Smooth muscle cell (in vitro differentiated cells): ENCODE measurements around the gene PALM3. TPM values are rescaled to one million over a fixed set of nuclear protein-coding genes. Genes with fewer than 3 reads are reported as not detected.

Experiments
- DNase-seq: peaks from one replicate; lab custom pipeline; 2025; ENCODE audit not compliant: unreplicated experiment; lab: John Stamatoyannopoulos, UW
- H2AFZ ChIP-seq: fragments of 200-600 bp; sonication (generic); 2 replicates; pipeline ENCODE4 v1.6.0; 2016; ENCODE audit warnings: antibody characterized with exemption, low read depth, mild to moderate bottlenecking
- H3F3A ChIP-seq: fragments of 200-600 bp; sonication (generic); 2 replicates; pipeline ENCODE4 v1.6.0; 2017; ENCODE audit warnings: antibody characterized with exemption, low read depth
- H3K27ac ChIP-seq: fragments of 200-600 bp; sonication (generic); 2 replicates; pipeline ENCODE4 v1.5.1; 2016; ENCODE audit warnings: low read depth, mild to moderate bottlenecking
- H3K27me3 ChIP-seq: fragments of 200-600 bp; sonication (generic); 2 replicates; pipeline ENCODE4 v1.6.1; 2016; ENCODE audit warnings: low read depth, mild to moderate bottlenecking
- H3K36me3 ChIP-seq: fragments of 200-600 bp; sonication (generic); 2 replicates; pipeline ENCODE4 v1.5.1; 2016; ENCODE audit warnings: low read depth
- H3K4me1 ChIP-seq: fragments of 200-600 bp; sonication (generic); 2 replicates; pipeline ENCODE4 v1.5.1; 2016; ENCODE audit warnings: low read depth
- H3K4me2 ChIP-seq: fragments of 200-600 bp; sonication (generic); 2 replicates; pipeline ENCODE4 v1.6.0; 2016; ENCODE audit warnings: mild to moderate bottlenecking
- H3K4me3 ChIP-seq: fragments of 200-600 bp; sonication (generic); 2 replicates; pipeline ENCODE4 v1.5.1; 2016; ENCODE audit warnings: mild to moderate bottlenecking
- H3K79me2 ChIP-seq: fragments of 200-600 bp; sonication (generic); 2 replicates; pipeline ENCODE4 v1.6.0; 2016; ENCODE audit warnings: low read depth, mild to moderate bottlenecking
- H3K9ac ChIP-seq: fragments of 200-600 bp; sonication (generic); 2 replicates; pipeline ENCODE4 v1.6.0; 2016; ENCODE audit warnings: low read depth
- H3K9me3 ChIP-seq: fragments of 200-600 bp; sonication (generic); replicated peaks from 2 replicates; pipeline ENCODE4 v1.5.1; 2016; ENCODE audit warnings: low read depth
- H4K20me1 ChIP-seq: fragments of 200-600 bp; sonication (generic); 2 replicates; pipeline ENCODE4 v1.6.0; 2016; ENCODE audit warnings: low read depth
- CTCF ChIP-seq: fragments of 200-600 bp; sonication (generic); IDR thresholded peaks from 2 replicates; pipeline ENCODE4 v1.5.1; 2017; ENCODE audit warnings: borderline replicate concordance, mild to moderate bottlenecking, antibody characterized with exemption; ENCODE audit not compliant: insufficient read depth, poor library complexity, severe bottlenecking
- WGBS: methylation state at CpG from one replicate; pipeline ENCODE4 v1.1.7; 2016; ENCODE audit warnings: low lambda C conversion rate; 5-methylcytosine and 5-hydroxymethylcytosine counted together
- polyA plus RNA-seq: library from polyadenylated mRNA; unstranded; fragments of >200 nt; fragmentation: Nextera tagmentation; extraction: Ambion mirVana; gene quantifications from 2 replicates; pipeline ENCODE4 v1.2.1, GENCODE V29; 2016
- total RNA-seq: library from RNA; depleted of rRNA; stranded (reverse); fragments of >200 nt; gene quantifications from 2 replicates; pipeline ENCODE4 v1.2.3, GENCODE V29; 2014

The PALM3 gene
- total RNA-seq (1.6 TPM in 1 of 2 replicates, not detected in the other), polyA plus RNA-seq (0.55 and 1.4 TPM in 2 replicates)

- no peaks in the 10 kb centered on the region for H3F3A ChIP-seq
- no peaks in the 10 kb centered on the region for H3K9me3 ChIP-seq
- WGBS = 77% methylated on average over 18 of the region's 19 CpGs
- no peaks in the 10 kb centered on the region for H3K4me1 ChIP-seq
- no peak within 1 kb of the TSS for H3K4me3 ChIP-seq
- no peak within 1 kb of the TSS for H3K27ac ChIP-seq
- H2AFZ ChIP-seq = no peak within 1 kb of the TSS
- no peaks in the 10 kb centered on the region for H3K79me2 ChIP-seq
- no peak within 1 kb of the TSS for H3K4me2 ChIP-seq
- H3K27me3 ChIP-seq = peaks cover 9% of the 10 kb centered on the region
- H4K20me1 ChIP-seq = no peaks in the 10 kb centered on the region
- no peak within 1 kb of the TSS for H3K9ac ChIP-seq
- TF ChIP-seq CTCF = no peak
- no peak for DNase-seq
- no peaks in the 10 kb centered on the region for H3K36me3 ChIP-seq
Observed at GRCh38 chr19:14061751-14062557, at the start of gene PALM3. PALM3 (minus strand) TSS chr19:14062076; CDS start chr19:14061980, 96 bp downstream.

- no peak overlapping the region for H2AFZ ChIP-seq
- DNase-seq = no peak
- peaks cover 12% of the 10 kb centered on the region for H3K4me1 ChIP-seq
- no peak for TF ChIP-seq CTCF
- no peak overlapping the region for H3K4me2 ChIP-seq
- WGBS = 87% methylated on average over 1 of the region's 1 CpG
- H3K9ac ChIP-seq = no peak overlapping the region
- H3K4me3 ChIP-seq = no peak overlapping the region
- no peaks in the 10 kb centered on the region for H3K36me3 ChIP-seq
- H3K27ac ChIP-seq = no peak overlapping the region
- H3F3A ChIP-seq = no peaks in the 10 kb centered on the region
- no peaks in the 10 kb centered on the region for H3K9me3 ChIP-seq
- peaks cover 39% of the 10 kb centered on the region for H3K79me2 ChIP-seq
- H4K20me1 ChIP-seq = peaks cover 55% of the 10 kb centered on the region
- no peaks in the 10 kb centered on the region for H3K27me3 ChIP-seq
Observed at GRCh38 chr19:14111486-14111885, 49.6 kb upstream of the PALM3 start.

GRCh38 chr19:14110650-14111049, 48.8 kb upstream of the PALM3 start:
- Histone ChIP-seq H3K27me3 (no peaks in the 10 kb centered on the region), H3K36me3 (no peaks in the 10 kb centered on the region), H4K20me1 (peaks cover 47% of the 10 kb centered on the region), H3K4me3 (no peak overlapping the region), H3K9ac (no peak overlapping the region), H3F3A (no peaks in the 10 kb centered on the region), H3K4me1 (peaks cover 11% of the 10 kb centered on the region), H3K4me2 (no peak overlapping the region), H3K27ac (no peak overlapping the region), H3K79me2 (peaks cover 31% of the 10 kb centered on the region), H2AFZ (no peak overlapping the region), H3K9me3 (no peaks in the 10 kb centered on the region)
- WGBS = 95% methylated on average over 2 of the region's 2 CpGs
- DNase-seq = no peak
- TF ChIP-seq CTCF = no peak
